Fibroblast of the aortic adventitia (primary cell): Measurements from ENCODE around the gene ZW10. TPM values are rescaled to one million over a fixed set of nuclear protein-coding genes. Genes with fewer than 3 reads are reported as not detected.
"Not testable (repeated sequence)": the region's sequence is repeated elsewhere in the genome, so short reads cannot be mapped to it uniquely, and the experiment has no call there.

Source experiments
- DNase-seq: peaks from one replicate; pipeline ENCODE4 v3.0.0-alpha.2; 2010; ENCODE audit warnings: low read depth
- H3K4me3 ChIP-seq: 2 replicates; pipeline ENCODE4 v1.5.1; 2011; ENCODE audit warnings: low read depth, mild to moderate bottlenecking, control low read depth, low read length, moderate library complexity
- total RNA-seq: library from RNA; depleted of rRNA; stranded (reverse); fragments of >200 nt; gene quantifications from 2 replicates; pipeline ENCODE4 v1.2.3, GENCODE V29; 2012; ENCODE audit warnings: low replicate concordance
- TF ChIP-seq, protein P1 (sequence below): IDR thresholded peaks from 2 replicates; pipeline ENCODE4 v1.5.1; 2011; ENCODE audit warnings: mild to moderate bottlenecking, low read length, control low read depth, inconsistent platforms; ENCODE audit not compliant: insufficient read depth

The ZW10 gene
- total RNA-seq, 1 donor: 26.7 TPM

DNA sequence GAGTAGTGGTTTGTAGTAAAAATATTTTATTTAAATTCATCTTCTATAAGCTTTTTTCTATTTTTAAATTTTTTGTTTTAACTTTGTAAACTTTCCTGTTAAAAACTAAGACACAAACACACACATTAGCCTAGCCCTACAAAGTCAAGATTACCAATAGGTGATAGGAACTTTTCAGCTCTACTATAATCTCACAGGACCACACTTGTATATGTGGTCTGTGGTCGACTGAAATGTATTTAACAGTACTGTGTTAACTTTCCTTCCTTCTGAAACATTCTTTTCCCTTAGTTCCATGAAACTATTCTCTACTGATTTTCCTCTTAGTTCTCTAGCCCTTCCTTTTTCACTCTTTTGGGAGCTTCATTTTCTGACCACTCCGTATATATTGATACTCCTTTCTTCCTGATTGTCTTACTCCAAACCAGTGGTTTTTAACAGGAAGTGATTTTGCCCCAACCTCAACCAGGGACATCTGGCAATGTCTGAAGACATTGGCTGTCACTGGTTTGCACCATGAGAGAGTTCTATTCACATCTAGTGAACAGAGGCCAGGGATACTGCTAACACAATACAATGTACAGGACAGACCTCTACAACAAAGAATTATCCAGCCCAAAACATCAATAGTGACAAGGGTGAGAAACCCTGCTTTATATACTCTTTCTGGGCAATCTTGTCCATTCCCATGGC lies 8.8 kb downstream of the ZW10 start:
- no peak overlapping the region for H3K4me3 ChIP-seq
- DNase-seq: no peak
- TF ChIP-seq, protein P1, sequence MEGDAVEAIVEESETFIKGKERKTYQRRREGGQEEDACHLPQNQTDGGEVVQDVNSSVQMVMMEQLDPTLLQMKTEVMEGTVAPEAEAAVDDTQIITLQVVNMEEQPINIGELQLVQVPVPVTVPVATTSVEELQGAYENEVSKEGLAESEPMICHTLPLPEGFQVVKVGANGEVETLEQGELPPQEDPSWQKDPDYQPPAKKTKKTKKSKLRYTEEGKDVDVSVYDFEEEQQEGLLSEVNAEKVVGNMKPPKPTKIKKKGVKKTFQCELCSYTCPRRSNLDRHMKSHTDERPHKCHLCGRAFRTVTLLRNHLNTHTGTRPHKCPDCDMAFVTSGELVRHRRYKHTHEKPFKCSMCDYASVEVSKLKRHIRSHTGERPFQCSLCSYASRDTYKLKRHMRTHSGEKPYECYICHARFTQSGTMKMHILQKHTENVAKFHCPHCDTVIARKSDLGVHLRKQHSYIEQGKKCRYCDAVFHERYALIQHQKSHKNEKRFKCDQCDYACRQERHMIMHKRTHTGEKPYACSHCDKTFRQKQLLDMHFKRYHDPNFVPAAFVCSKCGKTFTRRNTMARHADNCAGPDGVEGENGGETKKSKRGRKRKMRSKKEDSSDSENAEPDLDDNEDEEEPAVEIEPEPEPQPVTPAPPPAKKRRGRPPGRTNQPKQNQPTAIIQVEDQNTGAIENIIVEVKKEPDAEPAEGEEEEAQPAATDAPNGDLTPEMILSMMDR: no peak

DNA sequence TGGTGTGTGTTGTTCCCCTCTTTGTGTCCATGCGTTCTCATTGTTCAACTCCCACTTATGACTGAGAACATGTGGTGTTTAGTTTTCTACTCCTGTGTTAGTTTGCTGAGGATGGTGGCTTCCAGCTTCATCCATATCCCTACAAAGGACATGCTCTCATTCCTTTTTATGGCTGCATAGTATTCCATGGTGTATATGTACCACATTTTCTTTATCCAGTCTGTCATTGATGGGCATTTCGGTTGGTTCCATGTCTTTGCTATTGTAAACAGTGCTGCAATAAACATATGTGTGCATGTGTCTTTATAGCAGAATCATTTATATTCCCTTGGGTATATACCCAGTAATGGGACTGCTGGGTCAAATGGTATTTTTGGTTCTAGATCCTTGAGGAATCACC lies 10.5 kb downstream of the ZW10 start:
- not testable (repeated sequence) for DNase-seq, H3K4me3 ChIP-seq

DNA sequence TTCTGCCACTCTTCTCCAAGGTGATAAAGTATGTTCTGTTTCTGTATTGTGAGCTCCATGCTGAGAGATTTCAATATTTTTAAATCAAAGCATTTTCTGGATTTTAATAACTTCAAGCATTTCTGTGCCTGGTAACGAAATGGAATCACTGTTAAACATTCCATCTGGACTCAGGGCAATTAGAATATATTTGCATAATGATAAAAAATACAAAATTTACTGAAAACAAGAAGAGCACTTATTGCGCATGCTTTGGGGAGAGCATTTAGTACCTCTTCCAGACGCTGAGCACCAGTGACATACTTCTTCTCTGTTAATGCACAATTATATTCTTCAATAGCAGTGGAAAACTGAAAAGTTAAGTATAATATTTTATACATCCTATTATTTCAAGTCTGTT lies 13.3 kb downstream of the ZW10 start:
- no peak for DNase-seq
- TF ChIP-seq, protein P1: no peak
- H3K4me3 ChIP-seq: no peak overlapping the region

DNA sequence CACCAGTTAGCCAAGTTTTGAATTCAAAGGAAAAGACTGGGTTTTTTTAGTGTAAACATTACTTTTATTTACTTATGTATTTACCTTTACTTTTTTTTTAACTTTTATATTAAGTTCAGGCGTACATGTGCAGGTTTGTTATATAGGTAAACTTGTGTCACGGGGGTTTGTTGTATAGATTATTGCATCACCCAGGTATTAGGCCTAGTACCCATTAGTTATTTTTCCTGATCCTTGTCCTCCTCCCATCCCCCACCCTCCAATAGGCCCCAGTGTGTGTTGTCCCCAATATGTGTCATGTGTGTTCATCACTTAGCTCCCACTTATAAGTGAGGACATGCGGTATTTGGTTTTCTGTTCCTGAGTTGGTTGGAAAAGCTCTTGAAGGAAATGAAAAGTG lies 20.6 kb downstream of the ZW10 start:
- no peak for DNase-seq
- no peak overlapping the region for H3K4me3 ChIP-seq
- TF ChIP-seq, protein P1: no peak

DNA sequence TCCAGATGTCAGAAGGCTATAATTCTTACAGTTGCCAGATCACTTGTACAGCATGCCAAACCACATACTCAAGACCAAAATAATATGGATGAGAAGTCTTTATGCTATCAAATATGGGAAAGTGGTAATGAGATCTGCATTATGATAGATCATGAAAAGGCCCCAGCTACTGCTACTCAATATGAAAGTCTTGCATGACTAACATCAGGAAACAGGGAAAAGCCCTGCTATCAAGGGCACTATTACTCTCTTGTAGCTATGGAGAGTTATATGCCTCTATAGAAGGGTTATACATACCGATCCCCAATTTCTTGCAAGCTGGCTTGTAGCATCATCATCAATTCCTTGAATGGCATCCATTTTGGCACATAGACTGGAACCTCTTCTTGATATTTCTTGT lies 37.2 kb downstream of the ZW10 start:
- no peak overlapping the region for H3K4me3 ChIP-seq
- TF ChIP-seq, protein P1: no peak
- peak; percentile 8 for DNase-seq

DNA sequence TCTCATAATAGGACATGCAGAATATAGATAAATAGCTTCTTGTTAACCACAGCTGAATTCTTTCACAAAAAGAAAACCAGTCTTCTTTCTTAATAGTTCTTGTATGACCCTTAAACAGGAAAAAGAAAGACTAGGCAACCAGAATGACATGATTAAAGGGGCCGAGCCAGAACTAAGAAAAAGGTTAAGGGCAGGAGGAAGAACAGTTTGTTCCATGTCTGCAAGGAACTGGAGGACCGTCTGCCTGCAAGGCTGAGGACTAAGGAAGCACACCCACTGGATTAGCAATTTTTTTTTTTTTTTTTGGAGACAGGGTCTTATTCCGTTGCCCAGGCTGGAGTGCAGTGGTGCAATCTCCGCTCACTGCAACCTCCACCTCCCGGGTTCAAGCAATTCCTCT lies 41.4 kb downstream of the ZW10 start:
- DNase-seq: no peak
- H3K4me3 ChIP-seq: no peak overlapping the region
- TF ChIP-seq, protein P1: no peak

DNA sequence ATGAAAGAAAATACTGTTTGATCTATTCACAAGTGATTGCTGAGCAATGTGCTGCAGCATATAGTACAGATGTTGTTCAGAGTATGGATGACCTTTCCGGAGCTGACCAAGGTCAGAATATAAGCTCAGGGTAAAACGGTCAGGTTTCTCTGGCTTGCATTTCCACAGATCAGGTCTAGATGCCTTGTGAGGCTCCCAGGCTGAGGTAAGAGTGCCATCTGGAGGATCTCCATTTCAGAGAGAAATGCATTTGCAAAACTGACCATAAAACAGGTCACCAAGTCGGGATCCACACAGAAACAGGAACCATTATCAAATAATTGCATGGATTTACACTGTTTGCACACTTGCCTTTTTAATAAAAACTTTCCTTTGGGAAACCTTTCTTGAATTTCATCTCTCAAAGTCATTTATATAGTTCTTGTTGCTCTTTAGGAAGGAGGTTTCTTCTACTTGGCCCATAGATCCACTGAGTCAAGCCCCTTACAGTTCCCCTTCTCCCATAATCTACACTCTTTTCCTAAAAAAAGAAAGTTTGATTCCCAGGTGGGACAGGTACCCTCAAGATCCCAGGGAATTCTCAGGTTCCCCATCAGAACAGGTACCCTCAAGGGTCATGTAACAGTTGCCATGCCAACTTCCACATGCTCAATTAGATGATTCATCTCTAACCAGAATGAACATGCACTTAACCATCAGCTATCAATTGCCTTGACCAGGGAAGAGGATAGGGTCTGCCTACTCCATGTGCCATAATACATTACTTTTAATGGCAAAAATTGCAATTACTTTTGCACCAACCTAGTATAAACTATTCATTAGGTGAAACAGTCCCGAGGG lies 42.4 kb downstream of the ZW10 start:
- peak; percentile 76 for DNase-seq
- TF ChIP-seq, protein P1: peak; percentile 69
- no peak overlapping the region for H3K4me3 ChIP-seq
